ENCODE measurements around the gene ITGB5. TPM values are rescaled to one million over a fixed set of nuclear protein-coding genes. Genes with fewer than 3 reads are reported as not detected.

The ITGB5 gene
- total RNA-seq, 1 experiment from 2014 or later: 116 TPM

DNA sequence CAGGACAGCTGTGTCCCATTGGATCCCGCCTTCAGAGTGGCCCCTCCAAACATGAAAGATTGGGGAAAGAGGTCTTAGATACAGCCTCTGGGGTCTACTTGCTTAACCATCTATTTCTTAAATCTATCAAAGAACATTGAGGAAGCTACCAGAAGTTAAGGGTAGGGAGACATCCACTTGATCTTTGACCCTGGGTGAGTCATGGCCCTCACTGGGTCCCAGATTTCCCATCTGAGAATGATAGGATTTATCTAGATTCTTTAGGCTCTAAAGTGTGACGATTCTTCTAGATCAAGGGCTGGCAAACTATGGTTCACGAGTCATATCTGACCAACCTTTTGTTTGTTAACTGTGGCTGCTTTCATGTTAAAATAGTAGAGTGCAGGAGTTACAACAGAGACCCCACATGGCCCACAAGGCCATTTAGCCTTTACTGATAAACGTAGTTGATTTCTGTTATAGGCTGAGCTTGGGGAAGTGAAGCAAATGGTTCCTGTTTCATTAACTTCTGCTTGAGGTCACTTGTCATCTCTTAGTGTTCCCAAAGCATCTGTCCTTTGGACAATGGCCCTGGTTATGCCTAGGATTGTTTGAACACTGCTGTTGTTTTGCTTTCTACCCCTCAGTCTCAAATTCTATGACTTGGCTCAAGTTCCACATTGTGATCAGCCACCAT is 39.4 kb upstream of the ITGB5 start:
- no peaks in the 10 kb centered on the region for H3K4me1 ChIP-seq (ENCODE audit: insufficient read depth, low read length, poor library complexity, severe bottlenecking)
- H3K36me3 ChIP-seq (ENCODE audit: insufficient read depth, low read length, poor library complexity, severe bottlenecking): no peaks in the 10 kb centered on the region
- H3K27me3 ChIP-seq (replicated peaks; ENCODE audit: insufficient read depth, low read depth, low read length, poor library complexity): no peaks in the 10 kb centered on the region
- intact Hi-C loops (cut with micrococcal nuclease; ENCODE audit: unreplicated experiment): no loop called here
- ChIA-PET POLR2A (ENCODE audit: low non-redundant PET) (no interaction called here), CTCF (no interaction called here)
- no peak overlapping the region for H3K27ac ChIP-seq (ENCODE audit: low read depth, low read length, poor library complexity, severe bottlenecking)
- H3K9me3 ChIP-seq (ENCODE audit: low read depth, low read length, poor library complexity, severe bottlenecking): no peaks in the 10 kb centered on the region
- H3K4me3 ChIP-seq (ENCODE audit: low read depth, low read length, poor library complexity, severe bottlenecking): no peak overlapping the region
- TF ChIP-seq, protein P1, sequence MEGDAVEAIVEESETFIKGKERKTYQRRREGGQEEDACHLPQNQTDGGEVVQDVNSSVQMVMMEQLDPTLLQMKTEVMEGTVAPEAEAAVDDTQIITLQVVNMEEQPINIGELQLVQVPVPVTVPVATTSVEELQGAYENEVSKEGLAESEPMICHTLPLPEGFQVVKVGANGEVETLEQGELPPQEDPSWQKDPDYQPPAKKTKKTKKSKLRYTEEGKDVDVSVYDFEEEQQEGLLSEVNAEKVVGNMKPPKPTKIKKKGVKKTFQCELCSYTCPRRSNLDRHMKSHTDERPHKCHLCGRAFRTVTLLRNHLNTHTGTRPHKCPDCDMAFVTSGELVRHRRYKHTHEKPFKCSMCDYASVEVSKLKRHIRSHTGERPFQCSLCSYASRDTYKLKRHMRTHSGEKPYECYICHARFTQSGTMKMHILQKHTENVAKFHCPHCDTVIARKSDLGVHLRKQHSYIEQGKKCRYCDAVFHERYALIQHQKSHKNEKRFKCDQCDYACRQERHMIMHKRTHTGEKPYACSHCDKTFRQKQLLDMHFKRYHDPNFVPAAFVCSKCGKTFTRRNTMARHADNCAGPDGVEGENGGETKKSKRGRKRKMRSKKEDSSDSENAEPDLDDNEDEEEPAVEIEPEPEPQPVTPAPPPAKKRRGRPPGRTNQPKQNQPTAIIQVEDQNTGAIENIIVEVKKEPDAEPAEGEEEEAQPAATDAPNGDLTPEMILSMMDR (conservative IDR thresholded peaks at IDR 0.05; ENCODE audit: low read depth, low read length): no peak
- TF ChIP-seq EZH2 (IDR thresholded peaks at IDR 0.05; ENCODE audit: borderline replicate concordance, low read depth, low read length, poor library complexity, severe bottlenecking): no peak
- DNase-seq (ENCODE audit: low spot score): no peak
- BruUV-seq (replicated peaks): no TSS peak

DNA sequence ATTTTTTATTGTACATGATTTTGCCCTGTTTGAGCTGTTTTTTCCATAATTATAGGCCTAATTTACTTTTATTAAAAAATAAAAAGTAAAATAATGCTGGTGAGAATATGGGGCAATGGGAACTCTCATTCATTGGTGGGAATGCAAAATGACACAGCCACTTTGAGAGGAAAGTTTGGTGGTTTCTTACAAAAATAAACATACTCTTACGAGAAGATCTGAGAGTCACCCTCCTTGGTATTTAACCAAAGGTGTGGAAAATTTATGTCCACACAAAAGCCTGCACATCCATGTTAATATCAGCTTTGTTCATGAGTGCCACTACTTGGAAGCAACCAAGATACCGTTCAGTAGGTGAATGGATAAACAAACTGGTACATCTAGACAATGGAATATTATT is 37.6 kb upstream of the ITGB5 start:
- CTCF ChIA-PET: no interaction called here

DNA sequence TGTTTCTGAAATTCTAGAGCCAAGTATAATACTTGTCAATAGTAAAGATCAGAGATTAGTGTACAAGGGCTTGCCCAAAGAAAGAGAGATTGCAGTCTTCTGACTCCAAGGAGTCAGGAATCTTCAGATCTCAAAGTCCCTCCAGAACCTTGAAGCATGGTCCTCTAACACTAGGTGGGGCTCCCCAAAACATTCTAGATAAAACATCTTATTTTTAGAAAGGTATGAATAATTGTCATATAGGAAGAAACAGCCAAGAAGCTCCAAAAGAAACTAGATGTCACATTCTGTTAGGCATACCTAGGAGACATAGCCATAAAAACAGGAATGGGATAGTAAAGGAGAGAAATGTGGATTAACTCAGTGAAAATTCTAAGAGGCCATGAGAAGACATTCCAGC is 36.7 kb upstream of the ITGB5 start:
- TF ChIP-seq, protein P1 (conservative IDR thresholded peaks at IDR 0.05; ENCODE audit: low read depth, low read length): peak; percentile 43; the same call in 1 of the 2 replicates
- TF ChIP-seq EZH2 (IDR thresholded peaks at IDR 0.05; ENCODE audit: borderline replicate concordance, low read depth, low read length, poor library complexity, severe bottlenecking): no peak
- Histone ChIP-seq H3K9me3 (ENCODE audit: low read depth, low read length, poor library complexity, severe bottlenecking) (no peaks in the 10 kb centered on the region), H3K4me1 (ENCODE audit: insufficient read depth, low read length, poor library complexity, severe bottlenecking) (no peaks in the 10 kb centered on the region), H3K4me3 (ENCODE audit: low read depth, low read length, poor library complexity, severe bottlenecking) (no peak overlapping the region), H3K27me3 (replicated peaks; ENCODE audit: insufficient read depth, low read depth, low read length, poor library complexity) (no peaks in the 10 kb centered on the region), H3K27ac (ENCODE audit: low read depth, low read length, poor library complexity, severe bottlenecking) (no peak overlapping the region), H3K36me3 (ENCODE audit: insufficient read depth, low read length, poor library complexity, severe bottlenecking) (no peaks in the 10 kb centered on the region)
- intact Hi-C loops (cut with micrococcal nuclease; ENCODE audit: unreplicated experiment): no loop called here
- no TSS peak for BruUV-seq (replicated peaks)
- POLR2A ChIA-PET (ENCODE audit: low non-redundant PET): interaction anchor here (0.6 kb wide), 1 partner anchor 29 kb away, joined by 3 read pairs; no protein-coding TSS in a partner anchor
- DNase-seq (ENCODE audit: low spot score): no peak
- CTCF ChIA-PET: no interaction called here

More for the DNA sequence above, 37.6 kb upstream of the ITGB5 start:
- BruUV-seq (replicated peaks): no TSS peak
- H3K4me1 ChIP-seq (ENCODE audit: insufficient read depth, low read length, poor library complexity, severe bottlenecking): no peaks in the 10 kb centered on the region
- no peaks in the 10 kb centered on the region for H3K9me3 ChIP-seq (ENCODE audit: low read depth, low read length, poor library complexity, severe bottlenecking)
- no peak overlapping the region for H3K4me3 ChIP-seq (ENCODE audit: low read depth, low read length, poor library complexity, severe bottlenecking)
- H3K27me3 ChIP-seq (replicated peaks; ENCODE audit: insufficient read depth, low read depth, low read length, poor library complexity): no peaks in the 10 kb centered on the region
- TF ChIP-seq, protein P1 (conservative IDR thresholded peaks at IDR 0.05; ENCODE audit: low read depth, low read length): no peak
- no peak for TF ChIP-seq EZH2 (IDR thresholded peaks at IDR 0.05; ENCODE audit: borderline replicate concordance, low read depth, low read length, poor library complexity, severe bottlenecking)
- POLR2A ChIA-PET (ENCODE audit: low non-redundant PET): no interaction called here
- DNase-seq (ENCODE audit: low spot score): no peak
- H3K36me3 ChIP-seq (ENCODE audit: insufficient read depth, low read length, poor library complexity, severe bottlenecking): no peaks in the 10 kb centered on the region
- intact Hi-C loops (cut with micrococcal nuclease; ENCODE audit: unreplicated experiment): no loop called here
- no peak overlapping the region for H3K27ac ChIP-seq (ENCODE audit: low read depth, low read length, poor library complexity, severe bottlenecking)
